ENCODE measurements around the gene RBM14.
"Not testable (repeated sequence)": the region's sequence is repeated elsewhere in the genome, so short reads cannot be mapped to it uniquely, and the experiment has no call there.

The RBM14 gene

GRCh38 chr11:66637557-66638176 is 21.2 kb downstream of the RBM14 start:
- no peak for DNase-seq

- DNase-seq = peak; percentile 99 to 100
Observed at GRCh38 chr11:66638177-66639065, 22.0 kb downstream of the RBM14 start, which contains the start of gene RBM4. TSS of gene RBM4 (plus strand) at chr11:66638703. CDS start at chr11:66639712, 1,009 bp downstream.

- no peak for DNase-seq
Observed at GRCh38 chr11:66639066-66639813, 22.8 kb downstream of the RBM14 start.

- not testable (repeated sequence) for DNase-seq
Observed at GRCh38 chr11:66639814-66640340, 23.4 kb downstream of the RBM14 start.

GRCh38 chr11:66641834-66642233 is 25.4 kb downstream of the RBM14 start:
- DNase-seq = no peak

- DNase-seq = no peak
Observed at GRCh38 chr11:66643745-66644437, 27.5 kb downstream of the RBM14 start.

GRCh38 chr11:66646828-66647227 is 30.4 kb downstream of the RBM14 start:
- no peak for DNase-seq

- no peak for DNase-seq
Observed at GRCh38 chr11:66649903-66650302, 33.5 kb downstream of the RBM14 start.

GRCh38 chr11:66651016-66651415 is 34.6 kb downstream of the RBM14 start:
- no peak for DNase-seq

- DNase-seq = no peak
Observed at GRCh38 chr11:66652651-66653050, 36.2 kb downstream of the RBM14 start.

GRCh38 chr11:66653123-66653522 is 36.7 kb downstream of the RBM14 start:
- DNase-seq = no peak

- DNase-seq = no peak
Observed at GRCh38 chr11:66659763-66660162, 43.3 kb downstream of the RBM14 start.

GRCh38 chr11:66663741-66664296 is 47.4 kb downstream of the RBM14 start:
- DNase-seq = no peak

GRCh38 chr11:66665369-66665768 is 48.9 kb downstream of the RBM14 start:
- DNase-seq = no peak

GRCh38 chr11:66670816-66671215 is 54.4 kb downstream of the RBM14 start:
- DNase-seq = no peak

- no peak for DNase-seq
Observed at GRCh38 chr11:66674964-66675602, 58.7 kb downstream of the RBM14 start.

- no peak for DNase-seq
Observed at GRCh38 chr11:66676282-66676919, 60.0 kb downstream of the RBM14 start.

Data from hippocampal formation (tissue), 2 donors.